Osteoblast (primary cell): ENCODE measurements around the gene HOPX. TPM values are rescaled to one million over a fixed set of nuclear protein-coding genes. Genes with fewer than 3 reads are reported as not detected.

Source experiments
- DNase-seq: peaks from one replicate; pipeline ENCODE4 v3.0.0; 2011; ENCODE audit warnings: low spot score, mixed read lengths; ENCODE audit not compliant: insufficient read length; ENCODE audit errors: missing footprints
- H2AFZ ChIP-seq: 2 replicates; pipeline ENCODE4 v1.6.0; 2011; ENCODE audit warnings: mild to moderate bottlenecking, low read length
- H3K27ac ChIP-seq: 2 replicates; pipeline ENCODE4 v1.5.1; 2011; ENCODE audit warnings: mild to moderate bottlenecking, low read depth, low read length, moderate library complexity
- H3K27me3 ChIP-seq: 2 replicates; pipeline ENCODE4 v1.6.0; 2012; ENCODE audit warnings: mild to moderate bottlenecking, control low read depth, inconsistent platforms, low read length, moderate library complexity; ENCODE audit not compliant: insufficient read depth
- H3K36me3 ChIP-seq: 2 replicates; pipeline ENCODE4 v1.5.1; 2011; ENCODE audit warnings: mild to moderate bottlenecking, low read length, control low read depth, moderate library complexity; ENCODE audit not compliant: insufficient read depth
- H3K4me1 ChIP-seq: 2 replicates; pipeline ENCODE4 v1.5.1; 2011; ENCODE audit warnings: mild to moderate bottlenecking, low read length, control low read depth, moderate library complexity; ENCODE audit not compliant: insufficient read depth
- H3K4me2 ChIP-seq: 2 replicates; pipeline ENCODE4 v1.6.0; 2011; ENCODE audit warnings: mild to moderate bottlenecking, low read length; ENCODE audit not compliant: insufficient read depth
- H3K4me3 ChIP-seq: fragments of 200-600 bp; sonication (generic); 3 replicates; pipeline ENCODE4 v1.5.1; 2012; ENCODE audit warnings: mild to moderate bottlenecking, low read length, inconsistent platforms; ENCODE audit not compliant: insufficient read depth
- H3K79me2 ChIP-seq: 2 replicates; pipeline ENCODE4 v1.6.0; 2012; ENCODE audit warnings: mild to moderate bottlenecking, low read length, control low read depth, inconsistent platforms; ENCODE audit not compliant: insufficient read depth
- H3K9me3 ChIP-seq: 2 replicates; pipeline ENCODE4 v1.5.1; 2011; ENCODE audit warnings: low read depth, low read length, control low read depth
- H4K20me1 ChIP-seq: 2 replicates; pipeline ENCODE4 v1.6.0; 2012; ENCODE audit warnings: mild to moderate bottlenecking, low read length, control low read depth; ENCODE audit not compliant: insufficient read depth
- CTCF ChIP-seq: IDR thresholded peaks from 2 replicates; pipeline ENCODE4 v1.5.1; 2011; ENCODE audit warnings: mild to moderate bottlenecking, low read depth, low read length, moderate library complexity; ENCODE audit errors: extremely low read depth
- total RNA-seq: library from RNA; depleted of rRNA; stranded (reverse); fragments of >200 nt; gene quantifications from 2 replicates; pipeline ENCODE4 v1.2.3, GENCODE V29; 2012

HOPX gene
- total RNA-seq, 1 donor = 0.36 TPM

DNA sequence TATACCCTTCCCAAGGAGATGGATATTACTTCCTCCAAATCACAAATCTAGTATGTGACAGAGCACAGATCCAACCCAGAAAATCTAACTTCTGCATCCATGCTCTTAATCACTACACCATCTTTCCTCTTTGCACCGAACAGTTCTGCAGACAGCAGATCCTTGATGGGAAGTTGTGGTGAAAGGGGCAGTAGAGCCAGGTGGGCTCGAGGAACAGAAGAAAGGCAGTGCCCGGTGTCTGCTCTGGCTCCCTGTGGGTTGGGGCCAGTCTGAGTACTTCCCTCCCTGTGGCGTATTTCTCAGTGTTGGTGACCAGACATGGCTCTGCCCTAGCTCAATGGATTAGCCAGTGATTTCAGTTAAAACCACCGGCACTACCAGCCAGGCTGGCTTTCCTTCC lies 15.3 kb downstream of the HOPX start:
- Histone ChIP-seq H3K4me3 (no peak overlapping the region), H3K4me2 (no peak overlapping the region), H3K27ac (no peak overlapping the region), H3K27me3 (peaks cover 30% of the 10 kb centered on the region), H3K9me3 (no peaks in the 10 kb centered on the region), H2AFZ (no peak overlapping the region), H4K20me1 (no peaks in the 10 kb centered on the region), H3K4me1 (peaks cover 17% of the 10 kb centered on the region), H3K36me3 (no peaks in the 10 kb centered on the region), H3K79me2 (no peaks in the 10 kb centered on the region)
- DNase-seq = no peak
- no peak for TF ChIP-seq CTCF

GRCh38 chr4:56662782-56663468 lies 18.2 kb downstream of the HOPX start:
- no peak for DNase-seq
- H3K79me2 ChIP-seq = no peaks in the 10 kb centered on the region
- H4K20me1 ChIP-seq = no peaks in the 10 kb centered on the region
- H3K9me3 ChIP-seq = no peaks in the 10 kb centered on the region
- H3K4me3 ChIP-seq = no peak overlapping the region
- H3K27me3 ChIP-seq = peaks cover 56% of the 10 kb centered on the region
- H3K36me3 ChIP-seq = no peaks in the 10 kb centered on the region
- no peak overlapping the region for H3K4me2 ChIP-seq
- H3K4me1 ChIP-seq = peaks cover 15% of the 10 kb centered on the region
- H2AFZ ChIP-seq = no peak overlapping the region
- no peak overlapping the region for H3K27ac ChIP-seq
- no peak for TF ChIP-seq CTCF

GRCh38 chr4:56659946-56660345 lies 21.1 kb downstream of the HOPX start:
- no peak overlapping the region for H3K4me2 ChIP-seq
- H3K4me1 ChIP-seq = peaks cover 6% of the 10 kb centered on the region
- H3K27me3 ChIP-seq = peaks cover 78% of the 10 kb centered on the region

More at GRCh38 chr4:56659946-56660345, 21.1 kb downstream of the HOPX start:
- H3K36me3 ChIP-seq = no peaks in the 10 kb centered on the region
- H4K20me1 ChIP-seq = no peaks in the 10 kb centered on the region
- TF ChIP-seq CTCF = no peak
- no peak overlapping the region for H3K4me3 ChIP-seq
- no peaks in the 10 kb centered on the region for H3K9me3 ChIP-seq
- DNase-seq = no peak
- H3K27ac ChIP-seq = no peak overlapping the region
- no peak overlapping the region for H2AFZ ChIP-seq
- no peaks in the 10 kb centered on the region for H3K79me2 ChIP-seq
